Testis (tissue), 3 donors: ENCODE measurements around the gene RAB11A. TPM values are rescaled to one million over a fixed set of nuclear protein-coding genes. Genes with fewer than 3 reads are reported as not detected.

ENCODE experiments used
- DNase-seq: peaks from one replicate; pipeline ENCODE4 v3.0.0-alpha.2; 2019
- H3K27ac ChIP-seq, 2 donors: fragments of 200-600 bp; sonication (generic); one replicate each; pipeline ENCODE4 v1.5.1; 2019
- H3K27me3 ChIP-seq: fragments of 200-600 bp; sonication (generic); one replicate; pipeline ENCODE4 v1.5.1; 2019
- H3K36me3 ChIP-seq: fragments of 200-600 bp; sonication (generic); one replicate; pipeline ENCODE4 v1.5.1; 2017; ENCODE audit warnings: low read depth; ENCODE audit errors: missing control alignments
- H3K4me1 ChIP-seq: fragments of 200-600 bp; sonication (generic); one replicate; pipeline ENCODE4 v1.5.1; 2019
- H3K4me3 ChIP-seq, 2 donors: fragments of 200-600 bp; sonication (generic); one replicate each; pipeline ENCODE4 v1.5.1; 2017 to 2019
- H3K9me3 ChIP-seq: fragments of 200-600 bp; sonication (generic); one replicate; pipeline ENCODE4 v1.5.1; 2017
- CTCF ChIP-seq, 3 experiments: fragments of 450-650 bp in 2 of 3; fragments of 200-600 bp in 1 of 3; sonication (generic) in 1 of 3; IDR thresholded peaks; one replicate each; pipeline ENCODE4 v1.5.1; 2016 to 2019; ENCODE audit warnings: antibody characterized with exemption in 3 of 3, mild to moderate bottlenecking in 2 of 3, moderate library complexity in 1 of 3
- POLR2A ChIP-seq: fragments of 450-650 bp; IDR thresholded peaks from one replicate; pipeline ENCODE4 v1.6.1; 2017; ENCODE audit warnings: antibody characterized with exemption, mild to moderate bottlenecking, moderate library complexity
- WGBS, 2 donors: methylation state at CpG; one replicate each; pipeline ENCODE4 v1.1.5; 2018; 5-methylcytosine and 5-hydroxymethylcytosine counted together
- intact Hi-C: fragments of 100-400 bp; cut with DNase I; formaldehyde crosslinking; loops from one replicate; pipeline ENCODE4 v1.15.1; 2023; ENCODE audit warnings: low total_unique reads
- polyA plus RNA-seq: library from polyadenylated mRNA; stranded (reverse); fragments of 350-450 nt; fragmentation: Illumina TruSeq; extraction: RNeasy Lipid Tissue Mini Kit (QIAGEN cat#74804); gene quantifications from one replicate; pipeline ENCODE4 v1.2.3, GENCODE V29; 2014; ENCODE audit warnings: low read depth, low replicate concordance; ENCODE audit not compliant: insufficient read depth
- total RNA-seq, 2 donors: library from RNA; depleted of rRNA; stranded (reverse); fragments of >200 nt; gene quantifications; one replicate each; pipeline ENCODE4 v1.2.3, GENCODE V29; 2016

The RAB11A gene
- total and polyA plus RNA-seq, 3 donors from 2014 or later: 221 to 546 (median 307) TPM

- intact Hi-C loops: no loop called here
- H3K27me3 ChIP-seq: no peaks in the 10 kb centered on the region
- H3K36me3 ChIP-seq: no peaks in the 10 kb centered on the region
- no peak overlapping the region for H3K27ac ChIP-seq
- H3K4me3 ChIP-seq: no peak overlapping the region
- peak; percentile 71 for DNase-seq
- H3K9me3 ChIP-seq: no peaks in the 10 kb centered on the region
- TF ChIP-seq POLR2A: no peak
- TF ChIP-seq CTCF (IDR thresholded peaks at IDR 0.05): peak in 2 of 3 experiments; percentile 51 to 54
- 70 to 75% methylated on average over 7 of the region's 7 CpGs for WGBS, 2 donors
- H3K4me1 ChIP-seq: no peaks in the 10 kb centered on the region
Observed at GRCh38 chr15:65824031-65824743, 45.1 kb upstream of the RAB11A start.

GRCh38 chr15:65824941-65825544, 44.2 kb upstream of the RAB11A start:
- DNase-seq: no peak
- H3K27ac ChIP-seq: no peak overlapping the region
- H3K4me1 ChIP-seq: no peaks in the 10 kb centered on the region
- no peaks in the 10 kb centered on the region for H3K36me3 ChIP-seq
- 68 to 81% methylated on average over 5 of the region's 5 CpGs for WGBS, 2 donors
- no peak overlapping the region for H3K4me3 ChIP-seq
- intact Hi-C loops: no loop called here
- H3K27me3 ChIP-seq: no peaks in the 10 kb centered on the region
- no peaks in the 10 kb centered on the region for H3K9me3 ChIP-seq
- no peak for TF ChIP-seq CTCF (IDR thresholded peaks at IDR 0.05)
- no peak for TF ChIP-seq POLR2A

- no peak for TF ChIP-seq CTCF (IDR thresholded peaks at IDR 0.05)
- TF ChIP-seq POLR2A: no peak
- H3K27me3 ChIP-seq: no peaks in the 10 kb centered on the region
- no peaks in the 10 kb centered on the region for H3K4me1 ChIP-seq
- H3K27ac ChIP-seq: no peak overlapping the region
- no peak overlapping the region for H3K4me3 ChIP-seq
- no peaks in the 10 kb centered on the region for H3K9me3 ChIP-seq
- H3K36me3 ChIP-seq: no peaks in the 10 kb centered on the region
- 83 to 95% methylated on average over 3 of the region's 3 CpGs for WGBS, 2 donors
- intact Hi-C loops: no loop called here
- DNase-seq: no peak
Observed at GRCh38 chr15:65827065-65827464, 42.2 kb upstream of the RAB11A start.

GRCh38 chr15:65828585-65828984, 40.7 kb upstream of the RAB11A start:
- Histone ChIP-seq H3K9me3 (no peaks in the 10 kb centered on the region), H3K36me3 (no peaks in the 10 kb centered on the region), H3K27ac (no peak overlapping the region), H3K4me1 (peaks cover 10% of the 10 kb centered on the region), H3K27me3 (no peaks in the 10 kb centered on the region), H3K4me3 (no peak overlapping the region)
- no peak for DNase-seq
- TF ChIP-seq CTCF (IDR thresholded peaks at IDR 0.05) (no peak), POLR2A (no peak)
- WGBS, 2 donors: 86 to 94% methylated on average over 2 of the region's 2 CpGs
- intact Hi-C loops: no loop called here
